Immature natural killer cell (primary cell): ENCODE results near the gene SLIT3. TPM values are rescaled to one million over a fixed set of nuclear protein-coding genes. Genes with fewer than 3 reads are reported as not detected.
"Not testable (repeated sequence)": the region's sequence is repeated elsewhere in the genome, so short reads cannot be mapped to it uniquely, and the experiment has no call there.

Experiments used
- DNase-seq, 3 donors: peaks; one replicate each; pipeline ENCODE4 v3.0.0; 2022; ENCODE audit warnings: mixed read lengths in 1 of 3
- H3K27ac Mint-ChIP-seq, 6 donors: one replicate each; pipeline ENCODE4 v1.8.0; 2020; ENCODE audit warnings: mixed read lengths in 6 of 6, mild to moderate bottlenecking in 5 of 6, inconsistent platforms in 4 of 6, moderate library complexity in 3 of 6
- H3K27me3 Mint-ChIP-seq, 3 donors: one replicate each; pipeline ENCODE4 v1.8.0; 2020 to 2021; ENCODE audit warnings: low read depth in 3 of 3, mild to moderate bottlenecking in 3 of 3, mixed read lengths in 3 of 3, moderate library complexity in 3 of 3, inconsistent platforms in 1 of 3
- H3K36me3 Mint-ChIP-seq, 3 donors: one replicate each; pipeline ENCODE4 v1.8.0; 2020; ENCODE audit warnings: mixed read lengths in 3 of 3, inconsistent platforms in 2 of 3, mild to moderate bottlenecking in 2 of 3
- H3K4me1 Mint-ChIP-seq, 2 donors: one replicate each; pipeline ENCODE4 v1.8.0; 2020; ENCODE audit warnings: inconsistent platforms in 2 of 2, mild to moderate bottlenecking in 2 of 2, mixed read lengths in 2 of 2, moderate library complexity in 1 of 2
- H3K4me3 Mint-ChIP-seq, 5 donors: one replicate each; pipeline ENCODE4 v1.8.0; 2020; ENCODE audit warnings: mild to moderate bottlenecking in 5 of 5, mixed read lengths in 5 of 5, inconsistent platforms in 3 of 5, moderate library complexity in 3 of 5
- H3K9me3 Mint-ChIP-seq, 6 donors: one replicate each; pipeline ENCODE4 v1.8.0; 2020; ENCODE audit warnings: mild to moderate bottlenecking in 6 of 6, mixed read lengths in 6 of 6, inconsistent platforms in 4 of 6, moderate library complexity in 3 of 6
- polyA plus RNA-seq, 3 donors: library from polyadenylated mRNA; unstranded; fragments of 300-500 nt; fragmentation: Illumina TruSeq; gene quantifications; one replicate each; pipeline ENCODE4 v1.2.3, GENCODE V29; 2021

Gene SLIT3
- polyA plus RNA-seq, 3 donors from 2014 or later, result 0.47 to 0.90 TPM; not detected in 1

- DNase-seq, result no peak
- Mint-ChIP-seq H3K4me1 (no peaks in the 10 kb centered on the region), H3K9me3 (peaks cover 0 to 5% (median under 1%) of the 10 kb centered on the region in 6 donors), H3K27ac (no peak overlapping the region), H3K36me3 (no peaks in the 10 kb centered on the region), H3K27me3 (peaks cover 0 to 4% (median 0%) of the 10 kb centered on the region in 3 donors), H3K4me3 (no peak overlapping the region)
Observed at GRCh38 chr5:169218176-169218575, 82.8 kb downstream of the SLIT3 start.

GRCh38 chr5:169216866-169217265, 84.1 kb downstream of the SLIT3 start:
- H3K4me1 Mint-ChIP-seq, result no peaks in the 10 kb centered on the region
- H3K27me3 Mint-ChIP-seq, result peaks cover 0 to 4% (median 0%) of the 10 kb centered on the region in 3 donors
- H3K9me3 Mint-ChIP-seq, result peaks cover 0 to 5% (median 3%) of the 10 kb centered on the region in 6 donors
- no peak overlapping the region for H3K27ac Mint-ChIP-seq
- H3K36me3 Mint-ChIP-seq, result no peaks in the 10 kb centered on the region
- no peak for DNase-seq
- H3K4me3 Mint-ChIP-seq, result no peak overlapping the region

GRCh38 chr5:169213479-169213878, 87.5 kb downstream of the SLIT3 start:
- H3K9me3 Mint-ChIP-seq, result peaks cover 0 to 7% (median 4%) of the 10 kb centered on the region in 6 donors
- H3K36me3 Mint-ChIP-seq, result no peaks in the 10 kb centered on the region
- no peak overlapping the region for H3K27ac Mint-ChIP-seq
- peaks cover 0 to 4% (median 0%) of the 10 kb centered on the region in 3 donors for H3K27me3 Mint-ChIP-seq
- no peak overlapping the region for H3K4me3 Mint-ChIP-seq
- no peak for DNase-seq
- no peaks in the 10 kb centered on the region for H3K4me1 Mint-ChIP-seq

GRCh38 chr5:169211761-169212160, 89.2 kb downstream of the SLIT3 start:
- not testable (repeated sequence) for H3K36me3 Mint-ChIP-seq, H3K9me3 Mint-ChIP-seq, DNase-seq, H3K4me1 Mint-ChIP-seq, H3K27me3 Mint-ChIP-seq, H3K4me3 Mint-ChIP-seq, H3K27ac Mint-ChIP-seq

- no peak overlapping the region for H3K27ac Mint-ChIP-seq
- H3K4me1 Mint-ChIP-seq, result no peaks in the 10 kb centered on the region
- H3K27me3 Mint-ChIP-seq, result peaks cover 0 to 3% (median 0%) of the 10 kb centered on the region in 3 donors
- peaks cover 0 to 13% (median 3%) of the 10 kb centered on the region in 6 donors for H3K9me3 Mint-ChIP-seq
- no peak for DNase-seq
- H3K4me3 Mint-ChIP-seq, result no peak overlapping the region
- no peaks in the 10 kb centered on the region for H3K36me3 Mint-ChIP-seq
Observed at GRCh38 chr5:169204788-169205400, 96.0 kb downstream of the SLIT3 start.

GRCh38 chr5:169202969-169203368, 98.0 kb downstream of the SLIT3 start:
- Mint-ChIP-seq H3K36me3 (no peaks in the 10 kb centered on the region), H3K27me3 (peaks cover 0 to 3% (median 1%) of the 10 kb centered on the region in 3 donors), H3K4me3 (no peak overlapping the region), H3K4me1 (no peaks in the 10 kb centered on the region), H3K27ac (no peak overlapping the region), H3K9me3 (peaks cover 0 to 13% (median 3%) of the 10 kb centered on the region in 6 donors)
- DNase-seq, result no peak

GRCh38 chr5:169201597-169201996, 99.3 kb downstream of the SLIT3 start:
- peaks cover 0 to 13% (median 3%) of the 10 kb centered on the region in 6 donors for H3K9me3 Mint-ChIP-seq
- no peak for DNase-seq
- H3K36me3 Mint-ChIP-seq, result no peaks in the 10 kb centered on the region
- H3K27me3 Mint-ChIP-seq, result peaks cover 0 to 3% (median 3%) of the 10 kb centered on the region in 3 donors
- no peak overlapping the region for H3K27ac Mint-ChIP-seq
- no peaks in the 10 kb centered on the region for H3K4me1 Mint-ChIP-seq
- no peak overlapping the region for H3K4me3 Mint-ChIP-seq

GRCh38 chr5:169200125-169200778, 100.7 kb downstream of the SLIT3 start:
- Mint-ChIP-seq H3K27ac (no peak overlapping the region), H3K9me3 (peaks cover 0 to 13% (median 3%) of the 10 kb centered on the region in 6 donors), H3K36me3 (no peaks in the 10 kb centered on the region), H3K27me3 (peaks cover 0 to 3% (median 3%) of the 10 kb centered on the region in 3 donors), H3K4me1 (no peaks in the 10 kb centered on the region), H3K4me3 (no peak overlapping the region)
- no peak for DNase-seq

- DNase-seq, result no peak
- peaks cover 0 to 4% (median 0%) of the 10 kb centered on the region in 6 donors for H3K9me3 Mint-ChIP-seq
- no peak overlapping the region for H3K27ac Mint-ChIP-seq
- H3K27me3 Mint-ChIP-seq, result peaks cover 2 to 8% (median 2%) of the 10 kb centered on the region in 3 donors
- H3K4me3 Mint-ChIP-seq, result no peak overlapping the region
- H3K4me1 Mint-ChIP-seq, result no peaks in the 10 kb centered on the region
- no peaks in the 10 kb centered on the region for H3K36me3 Mint-ChIP-seq
Observed at GRCh38 chr5:169197343-169197742, 103.6 kb downstream of the SLIT3 start.

- no peaks in the 10 kb centered on the region for H3K4me1 Mint-ChIP-seq
- DNase-seq, result no peak
- H3K27ac Mint-ChIP-seq, result no peak overlapping the region
- H3K4me3 Mint-ChIP-seq, result no peak overlapping the region
- no peaks in the 10 kb centered on the region for H3K9me3 Mint-ChIP-seq
- no peaks in the 10 kb centered on the region for H3K36me3 Mint-ChIP-seq
- H3K27me3 Mint-ChIP-seq, result peaks cover 1 to 8% (median 2%) of the 10 kb centered on the region in 3 donors
Observed at GRCh38 chr5:169196059-169196458, 104.9 kb downstream of the SLIT3 start.

- DNase-seq, result no peak
Observed at GRCh38 chr5:169195601-169196000, 105.3 kb downstream of the SLIT3 start.

GRCh38 chr5:169192536-169192935, 108.4 kb downstream of the SLIT3 start:
- Mint-ChIP-seq H3K27ac (no peak overlapping the region), H3K4me3 (no peak overlapping the region), H3K27me3 (peaks cover 5 to 8% (median 6%) of the 10 kb centered on the region in 3 donors), H3K9me3 (no peaks in the 10 kb centered on the region), H3K4me1 (no peaks in the 10 kb centered on the region), H3K36me3 (no peaks in the 10 kb centered on the region)
- DNase-seq, result no peak

More at GRCh38 chr5:169195601-169196000, 105.3 kb downstream of the SLIT3 start:
- Mint-ChIP-seq H3K9me3 (no peaks in the 10 kb centered on the region), H3K4me3 (no peak overlapping the region), H3K36me3 (no peaks in the 10 kb centered on the region), H3K4me1 (no peaks in the 10 kb centered on the region), H3K27ac (no peak overlapping the region), H3K27me3 (peaks cover 2 to 8% (median 3%) of the 10 kb centered on the region in 3 donors)

GRCh38 chr5:169190849-169191248, 110.1 kb downstream of the SLIT3 start:
- Mint-ChIP-seq H3K36me3 (no peaks in the 10 kb centered on the region), H3K27ac (no peak overlapping the region), H3K27me3 (peaks cover 5 to 8% (median 6%) of the 10 kb centered on the region in 3 donors), H3K4me3 (no peak overlapping the region), H3K9me3 (peaks cover 0 to 2% (median 0%) of the 10 kb centered on the region in 6 donors), H3K4me1 (no peaks in the 10 kb centered on the region)
- DNase-seq, result no peak

- Mint-ChIP-seq H3K27me3 (peaks cover 0 to 6% (median 3%) of the 10 kb centered on the region in 3 donors), H3K36me3 (no peaks in the 10 kb centered on the region), H3K9me3 (peaks cover 0 to 2% (median 0%) of the 10 kb centered on the region in 6 donors), H3K27ac (no peak overlapping the region), H3K4me1 (no peaks in the 10 kb centered on the region), H3K4me3 (no peak overlapping the region)
- DNase-seq, result no peak
Observed at GRCh38 chr5:169185626-169186025, 115.3 kb downstream of the SLIT3 start.
